Smooth muscle cell (in vitro differentiated cells): ENCODE results near the gene TMEM238L. TPM values are rescaled to one million over a fixed set of nuclear protein-coding genes. Genes with fewer than 3 reads are reported as not detected.

Experiments used
- DNase-seq: peaks from one replicate; lab custom pipeline; 2025; ENCODE audit not compliant: unreplicated experiment; lab: John Stamatoyannopoulos, UW
- H2AFZ ChIP-seq: fragments of 200-600 bp; sonication (generic); 2 replicates; pipeline ENCODE4 v1.6.0; 2016; ENCODE audit warnings: antibody characterized with exemption, low read depth, mild to moderate bottlenecking
- H3F3A ChIP-seq: fragments of 200-600 bp; sonication (generic); 2 replicates; pipeline ENCODE4 v1.6.0; 2017; ENCODE audit warnings: antibody characterized with exemption, low read depth
- H3K27ac ChIP-seq: fragments of 200-600 bp; sonication (generic); 2 replicates; pipeline ENCODE4 v1.5.1; 2016; ENCODE audit warnings: low read depth, mild to moderate bottlenecking
- H3K27me3 ChIP-seq: fragments of 200-600 bp; sonication (generic); 2 replicates; pipeline ENCODE4 v1.6.1; 2016; ENCODE audit warnings: low read depth, mild to moderate bottlenecking
- H3K36me3 ChIP-seq: fragments of 200-600 bp; sonication (generic); 2 replicates; pipeline ENCODE4 v1.5.1; 2016; ENCODE audit warnings: low read depth
- H3K4me1 ChIP-seq: fragments of 200-600 bp; sonication (generic); 2 replicates; pipeline ENCODE4 v1.5.1; 2016; ENCODE audit warnings: low read depth
- H3K4me2 ChIP-seq: fragments of 200-600 bp; sonication (generic); 2 replicates; pipeline ENCODE4 v1.6.0; 2016; ENCODE audit warnings: mild to moderate bottlenecking
- H3K4me3 ChIP-seq: fragments of 200-600 bp; sonication (generic); 2 replicates; pipeline ENCODE4 v1.5.1; 2016; ENCODE audit warnings: mild to moderate bottlenecking
- H3K79me2 ChIP-seq: fragments of 200-600 bp; sonication (generic); 2 replicates; pipeline ENCODE4 v1.6.0; 2016; ENCODE audit warnings: low read depth, mild to moderate bottlenecking
- H3K9ac ChIP-seq: fragments of 200-600 bp; sonication (generic); 2 replicates; pipeline ENCODE4 v1.6.0; 2016; ENCODE audit warnings: low read depth
- H3K9me3 ChIP-seq: fragments of 200-600 bp; sonication (generic); replicated peaks from 2 replicates; pipeline ENCODE4 v1.5.1; 2016; ENCODE audit warnings: low read depth
- H4K20me1 ChIP-seq: fragments of 200-600 bp; sonication (generic); 2 replicates; pipeline ENCODE4 v1.6.0; 2016; ENCODE audit warnings: low read depth
- WGBS: methylation state at CpG from one replicate; pipeline ENCODE4 v1.1.7; 2016; ENCODE audit warnings: low lambda C conversion rate; 5-methylcytosine and 5-hydroxymethylcytosine counted together
- polyA plus RNA-seq: library from polyadenylated mRNA; unstranded; fragments of >200 nt; fragmentation: Nextera tagmentation; extraction: Ambion mirVana; gene quantifications from 2 replicates; pipeline ENCODE4 v1.2.1, GENCODE V29; 2016
- total RNA-seq: library from RNA; depleted of rRNA; stranded (reverse); fragments of >200 nt; gene quantifications from 2 replicates; pipeline ENCODE4 v1.2.3, GENCODE V29; 2014
- TF ChIP-seq, protein P1 (sequence below): fragments of 200-600 bp; sonication (generic); IDR thresholded peaks from 2 replicates; pipeline ENCODE4 v1.5.1; 2017; ENCODE audit warnings: borderline replicate concordance, mild to moderate bottlenecking, antibody characterized with exemption; ENCODE audit not compliant: insufficient read depth, poor library complexity, severe bottlenecking

TMEM238L gene
- total and polyA plus RNA-seq, 2 experiments from 2014 or later = not detected

DNA sequence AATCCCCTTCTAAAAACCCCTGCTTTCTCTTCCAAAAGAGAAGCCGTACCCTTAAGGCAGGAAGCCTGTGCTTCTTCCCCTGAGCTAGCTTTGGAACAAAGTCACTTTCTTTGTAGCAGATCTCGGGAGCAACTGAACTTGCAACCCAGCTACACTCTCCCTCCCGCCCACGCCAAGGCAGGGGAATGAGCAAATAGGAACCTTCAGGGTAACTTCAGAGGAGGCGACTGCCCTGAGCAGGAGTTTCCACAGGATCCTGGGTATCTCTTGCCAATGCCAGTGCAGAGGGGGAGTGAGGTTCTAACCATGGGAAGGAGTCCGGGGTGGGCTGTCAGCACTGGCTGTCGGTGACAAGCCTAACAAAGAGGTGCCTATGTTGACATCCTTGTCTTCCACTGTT lies 39.9 kb upstream of the TMEM238L start:
- Histone ChIP-seq H3K27ac (no peak overlapping the region), H3K36me3 (no peaks in the 10 kb centered on the region), H3K79me2 (no peaks in the 10 kb centered on the region), H3K4me1 (no peaks in the 10 kb centered on the region), H3K27me3 (no peaks in the 10 kb centered on the region), H3F3A (no peaks in the 10 kb centered on the region), H2AFZ (no peak overlapping the region), H3K4me2 (no peak overlapping the region), H4K20me1 (no peaks in the 10 kb centered on the region), H3K9me3 (no peaks in the 10 kb centered on the region), H3K9ac (no peak overlapping the region), H3K4me3 (peak overlapping the region; percentile 5)
- WGBS = 37% methylated on average over 7 of the region's 7 CpGs
- no peak for DNase-seq
- TF ChIP-seq, protein P1, sequence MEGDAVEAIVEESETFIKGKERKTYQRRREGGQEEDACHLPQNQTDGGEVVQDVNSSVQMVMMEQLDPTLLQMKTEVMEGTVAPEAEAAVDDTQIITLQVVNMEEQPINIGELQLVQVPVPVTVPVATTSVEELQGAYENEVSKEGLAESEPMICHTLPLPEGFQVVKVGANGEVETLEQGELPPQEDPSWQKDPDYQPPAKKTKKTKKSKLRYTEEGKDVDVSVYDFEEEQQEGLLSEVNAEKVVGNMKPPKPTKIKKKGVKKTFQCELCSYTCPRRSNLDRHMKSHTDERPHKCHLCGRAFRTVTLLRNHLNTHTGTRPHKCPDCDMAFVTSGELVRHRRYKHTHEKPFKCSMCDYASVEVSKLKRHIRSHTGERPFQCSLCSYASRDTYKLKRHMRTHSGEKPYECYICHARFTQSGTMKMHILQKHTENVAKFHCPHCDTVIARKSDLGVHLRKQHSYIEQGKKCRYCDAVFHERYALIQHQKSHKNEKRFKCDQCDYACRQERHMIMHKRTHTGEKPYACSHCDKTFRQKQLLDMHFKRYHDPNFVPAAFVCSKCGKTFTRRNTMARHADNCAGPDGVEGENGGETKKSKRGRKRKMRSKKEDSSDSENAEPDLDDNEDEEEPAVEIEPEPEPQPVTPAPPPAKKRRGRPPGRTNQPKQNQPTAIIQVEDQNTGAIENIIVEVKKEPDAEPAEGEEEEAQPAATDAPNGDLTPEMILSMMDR = no peak

DNA sequence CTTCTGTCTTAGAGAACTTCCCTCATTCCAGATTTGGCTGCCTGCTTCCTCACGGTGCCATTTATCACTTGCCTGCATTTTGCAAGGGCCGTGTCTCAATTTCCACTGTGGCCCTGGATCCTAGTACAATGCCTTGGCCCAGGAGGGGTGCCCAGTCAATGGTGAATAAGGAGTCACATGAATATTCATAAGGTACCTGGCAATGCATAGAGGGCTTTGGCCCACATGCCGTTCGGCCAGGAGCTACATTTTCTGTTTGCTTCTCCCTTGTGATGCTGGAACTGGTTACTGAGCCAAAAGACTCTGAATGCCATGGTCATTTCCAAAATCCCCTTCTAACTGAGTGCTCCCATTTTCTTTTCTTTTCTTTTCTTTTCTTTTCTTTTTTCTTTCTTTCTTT lies 38.8 kb upstream of the TMEM238L start:
- no peak overlapping the region for H3K27ac ChIP-seq
- WGBS = 77% methylated on average over 4 of the region's 4 CpGs

DNA sequence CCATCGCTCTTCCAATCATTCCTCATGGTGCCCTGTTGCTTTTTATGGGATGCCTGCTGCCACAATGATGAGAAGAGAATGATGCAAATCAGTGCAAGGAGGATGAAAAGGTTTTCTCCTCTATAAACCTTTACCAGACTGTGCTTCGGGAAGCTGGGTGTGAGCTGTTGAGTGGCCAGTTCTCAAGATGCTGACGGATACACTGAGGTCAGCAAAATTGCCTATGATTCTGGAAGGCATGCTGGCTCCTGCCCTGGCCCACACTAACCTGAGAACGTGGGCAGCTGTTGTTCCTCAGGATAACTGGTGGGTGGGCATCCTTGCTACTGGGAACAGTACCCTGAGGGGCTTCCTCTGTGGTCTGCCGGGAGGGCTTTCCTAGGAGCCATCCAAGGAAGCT lies 34.8 kb upstream of the TMEM238L start:
- Histone ChIP-seq H3K27ac (no peak overlapping the region), H3K9ac (no peak overlapping the region), H3F3A (no peaks in the 10 kb centered on the region), H3K4me1 (no peaks in the 10 kb centered on the region), H3K36me3 (no peaks in the 10 kb centered on the region), H3K79me2 (no peaks in the 10 kb centered on the region), H3K4me3 (no peak overlapping the region), H4K20me1 (no peaks in the 10 kb centered on the region), H2AFZ (no peak overlapping the region), H3K4me2 (no peak overlapping the region), H3K9me3 (no peaks in the 10 kb centered on the region), H3K27me3 (no peaks in the 10 kb centered on the region)
- TF ChIP-seq, protein P1 = no peak
- WGBS = 91% methylated on average over 5 of the region's 5 CpGs
- DNase-seq = no peak

More for the DNA sequence above, 38.8 kb upstream of the TMEM238L start:
- H3K4me3 ChIP-seq = no peak overlapping the region
- TF ChIP-seq, protein P1 = no peak
- no peak overlapping the region for H2AFZ ChIP-seq
- H3F3A ChIP-seq = no peaks in the 10 kb centered on the region
- H3K4me1 ChIP-seq = no peaks in the 10 kb centered on the region
- no peaks in the 10 kb centered on the region for H3K27me3 ChIP-seq
- no peaks in the 10 kb centered on the region for H4K20me1 ChIP-seq
- H3K9ac ChIP-seq = no peak overlapping the region
- H3K79me2 ChIP-seq = no peaks in the 10 kb centered on the region
- no peaks in the 10 kb centered on the region for H3K9me3 ChIP-seq
- H3K4me2 ChIP-seq = no peak overlapping the region
- DNase-seq = no peak
- H3K36me3 ChIP-seq = no peaks in the 10 kb centered on the region

DNA sequence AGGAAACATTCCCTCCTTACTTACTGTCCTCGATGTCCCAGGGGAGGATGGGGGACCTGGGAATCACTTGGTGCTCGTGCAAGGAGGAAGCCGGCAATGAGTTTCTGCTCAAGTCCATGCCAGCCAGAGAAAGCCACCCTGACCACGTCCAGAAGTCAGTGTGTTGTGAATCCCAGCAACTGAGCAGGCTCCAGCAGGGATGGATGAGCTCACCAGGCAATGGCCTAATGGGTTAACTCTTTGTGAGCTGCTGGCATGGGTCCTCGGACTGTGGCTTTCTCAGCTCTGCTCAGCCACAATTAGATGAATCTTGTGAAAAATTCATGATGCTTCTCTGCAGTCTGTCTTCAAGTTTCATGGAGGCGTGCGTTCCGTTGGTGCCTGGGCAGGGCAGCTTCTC lies 34.0 kb upstream of the TMEM238L start, which contains the start of gene PIRT:
TSS of gene PIRT (minus strand) at position 167 of the 400 bp plus-strand sequence. CDS start 12,442 bp downstream, outside the sequence.
- 73% methylated on average over 8 of the region's 8 CpGs for WGBS
- Histone ChIP-seq H3K79me2 (no peaks in the 10 kb centered on the region), H3K4me1 (no peaks in the 10 kb centered on the region), H4K20me1 (no peaks in the 10 kb centered on the region), H2AFZ (no peak within 1 kb of the TSS), H3K27ac (no peak within 1 kb of the TSS), H3K36me3 (no peaks in the 10 kb centered on the region), H3K9me3 (no peaks in the 10 kb centered on the region), H3K9ac (no peak within 1 kb of the TSS), H3F3A (no peaks in the 10 kb centered on the region), H3K4me2 (no peak within 1 kb of the TSS), H3K27me3 (no peaks in the 10 kb centered on the region), H3K4me3 (no peak within 1 kb of the TSS)
- DNase-seq = no peak
- TF ChIP-seq, protein P1 = no peak
